ENCODE measurements around the gene FNDC3B. TPM values are rescaled to one million over a fixed set of nuclear protein-coding genes. Genes with fewer than 3 reads are reported as not detected.
"Not testable (repeated sequence)": the region's sequence is repeated elsewhere in the genome, so short reads cannot be mapped to it uniquely, and the experiment has no call there.

The FNDC3B gene
- total RNA-seq, 1 donor from 2014 or later, result 9.3 TPM

- Mint-ChIP-seq H3K27ac (no peak overlapping the region), H3K9me3 (no peaks in the 10 kb centered on the region), H3K4me3 (no peak overlapping the region), H3K4me1 (no peaks in the 10 kb centered on the region), H3K27me3 (no peaks in the 10 kb centered on the region), H3K36me3 (ENCODE audit: low read depth) (peaks cover 11% of the 10 kb centered on the region)
- POLR2A ChIA-PET, result no interaction called here
- DNase-seq (no peak), ATAC-seq (ENCODE audit: low read depth) (no peak)
- intact Hi-C loops (cut with micrococcal nuclease), result no loop called here
- CTCF ChIA-PET, result no interaction called here
- TF ChIP-seq CTCF (IDR thresholded peaks at IDR 0.05), result no peak
These were observed 328.1 kb downstream of the FNDC3B start for GRCh38 chr3:172367205-172368105.

GRCh38 chr3:172368556-172368955, 329.2 kb downstream of the FNDC3B start:
- H3K9me3 Mint-ChIP-seq; H3K27ac Mint-ChIP-seq; H3K4me1 Mint-ChIP-seq; ATAC-seq (ENCODE audit: low read depth); CTCF ChIA-PET; H3K27me3 Mint-ChIP-seq; POLR2A ChIA-PET; H3K4me3 Mint-ChIP-seq; H3K36me3 Mint-ChIP-seq (ENCODE audit: low read depth); DNase-seq; intact Hi-C loops (cut with micrococcal nuclease): not testable (repeated sequence)

- POLR2A ChIA-PET, result no interaction called here
- intact Hi-C loops (cut with micrococcal nuclease), result no loop called here
- TF ChIP-seq CTCF (IDR thresholded peaks at IDR 0.05), result no peak
- CTCF ChIA-PET, result no interaction called here
- Mint-ChIP-seq H3K27me3 (no peaks in the 10 kb centered on the region), H3K27ac (no peak overlapping the region), H3K4me1 (no peaks in the 10 kb centered on the region), H3K4me3 (no peak overlapping the region), H3K36me3 (ENCODE audit: low read depth) (no peaks in the 10 kb centered on the region), H3K9me3 (no peaks in the 10 kb centered on the region)
- ATAC-seq (ENCODE audit: low read depth) (no peak), DNase-seq (no peak)
These were observed 330.3 kb downstream of the FNDC3B start for GRCh38 chr3:172369590-172370259.

- no peak for TF ChIP-seq CTCF (IDR thresholded peaks at IDR 0.05)
- no peak for DNase-seq
- no peak overlapping the region for H3K4me3 Mint-ChIP-seq
- no peaks in the 10 kb centered on the region for H3K27me3 Mint-ChIP-seq
- H3K4me1 Mint-ChIP-seq, result no peaks in the 10 kb centered on the region
- H3K36me3 Mint-ChIP-seq (ENCODE audit: low read depth), result no peaks in the 10 kb centered on the region
- ATAC-seq (ENCODE audit: low read depth), result no peak
- ChIA-PET POLR2A (no interaction called here), CTCF (no interaction called here)
- intact Hi-C loops (cut with micrococcal nuclease), result no loop called here
- no peak overlapping the region for H3K27ac Mint-ChIP-seq
- H3K9me3 Mint-ChIP-seq, result no peaks in the 10 kb centered on the region
These were observed 331.0 kb downstream of the FNDC3B start for GRCh38 chr3:172370419-172370818.

GRCh38 chr3:172371544-172371943, 332.2 kb downstream of the FNDC3B start:
- DNase-seq, result no peak
- no peaks in the 10 kb centered on the region for H3K4me1 Mint-ChIP-seq
- H3K9me3 Mint-ChIP-seq, result no peaks in the 10 kb centered on the region
- no peaks in the 10 kb centered on the region for H3K27me3 Mint-ChIP-seq
- H3K27ac Mint-ChIP-seq, result no peak overlapping the region
- ChIA-PET POLR2A (no interaction called here), CTCF (no interaction called here)
- no peak for TF ChIP-seq CTCF (IDR thresholded peaks at IDR 0.05)
- intact Hi-C loops (cut with micrococcal nuclease), result no loop called here
- no peak overlapping the region for H3K4me3 Mint-ChIP-seq
- ATAC-seq (ENCODE audit: low read depth), result no peak
- H3K36me3 Mint-ChIP-seq (ENCODE audit: low read depth), result no peaks in the 10 kb centered on the region
